ENCODE data around the gene PPP2R5A. TPM values are rescaled to one million over a fixed set of nuclear protein-coding genes. Genes with fewer than 3 reads are reported as not detected.

PPP2R5A gene
- total RNA-seq, 2 donors from 2014 or later, result 40.7 to 41.4 TPM

DNA sequence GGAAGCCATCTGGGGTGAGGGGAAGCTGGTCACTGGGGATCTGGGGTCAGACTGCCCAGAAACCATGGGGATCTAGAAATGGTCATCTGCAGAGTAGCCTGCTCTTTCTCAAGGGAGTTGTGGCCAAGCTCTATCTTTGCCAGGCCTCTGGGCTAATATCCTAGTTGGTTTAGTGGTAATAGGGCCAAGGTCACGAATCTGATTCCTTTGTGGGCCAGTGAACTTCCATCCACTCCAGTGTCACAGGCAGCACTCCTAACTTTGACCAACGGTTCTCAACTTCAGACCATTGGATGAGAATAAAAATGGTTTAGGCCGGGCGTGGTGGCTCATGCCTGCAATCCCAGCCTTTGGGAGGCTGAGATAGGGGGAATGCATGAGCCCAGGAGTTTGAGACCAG lies 28.1 kb upstream of the PPP2R5A start:
- H3K27me3 Mint-ChIP-seq (ENCODE audit: insufficient read depth), result no peaks in the 10 kb centered on the region
- no peak overlapping the region for H3K4me3 Mint-ChIP-seq
- H3K27ac Mint-ChIP-seq, result no peak overlapping the region
- Histone ChIP-seq H3K36me3 (ENCODE audit: control insufficient read depth, insufficient read depth, low read length) (no peaks in the 10 kb centered on the region), H3K4me1 (ENCODE audit: control insufficient read depth, insufficient read depth, low read length) (peaks cover 6% of the 10 kb centered on the region), H3K4me3 (ENCODE audit: low read length) (no peak overlapping the region), H3K9me3 (ENCODE audit: control insufficient read depth, low read length) (no peaks in the 10 kb centered on the region), H3K9ac (ENCODE audit: extremely low read depth, low read length, poor library complexity, severe bottlenecking) (no peak overlapping the region), H3K27ac (ENCODE audit: low read depth, low read length) (no peak overlapping the region), H3K27me3 (ENCODE audit: control insufficient read depth, insufficient read depth, low read length, poor library complexity, severe bottlenecking) (no peaks in the 10 kb centered on the region)
- no peaks in the 10 kb centered on the region for H3K9me3 Mint-ChIP-seq
- 78 to 90% methylated on average over 3 to 4 of the region's 4 CpGs for WGBS, 2 experiments (ENCODE audit: insufficient coverage in 1 of 2, insufficient read length in 1 of 2)
- no peak for DNase-seq
- H3K4me1 Mint-ChIP-seq, result peaks cover 28% of the 10 kb centered on the region
- TF ChIP-seq, protein P1, sequence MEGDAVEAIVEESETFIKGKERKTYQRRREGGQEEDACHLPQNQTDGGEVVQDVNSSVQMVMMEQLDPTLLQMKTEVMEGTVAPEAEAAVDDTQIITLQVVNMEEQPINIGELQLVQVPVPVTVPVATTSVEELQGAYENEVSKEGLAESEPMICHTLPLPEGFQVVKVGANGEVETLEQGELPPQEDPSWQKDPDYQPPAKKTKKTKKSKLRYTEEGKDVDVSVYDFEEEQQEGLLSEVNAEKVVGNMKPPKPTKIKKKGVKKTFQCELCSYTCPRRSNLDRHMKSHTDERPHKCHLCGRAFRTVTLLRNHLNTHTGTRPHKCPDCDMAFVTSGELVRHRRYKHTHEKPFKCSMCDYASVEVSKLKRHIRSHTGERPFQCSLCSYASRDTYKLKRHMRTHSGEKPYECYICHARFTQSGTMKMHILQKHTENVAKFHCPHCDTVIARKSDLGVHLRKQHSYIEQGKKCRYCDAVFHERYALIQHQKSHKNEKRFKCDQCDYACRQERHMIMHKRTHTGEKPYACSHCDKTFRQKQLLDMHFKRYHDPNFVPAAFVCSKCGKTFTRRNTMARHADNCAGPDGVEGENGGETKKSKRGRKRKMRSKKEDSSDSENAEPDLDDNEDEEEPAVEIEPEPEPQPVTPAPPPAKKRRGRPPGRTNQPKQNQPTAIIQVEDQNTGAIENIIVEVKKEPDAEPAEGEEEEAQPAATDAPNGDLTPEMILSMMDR (conservative IDR thresholded peaks at IDR 0.05), result no peak
- no peaks in the 10 kb centered on the region for H3K36me3 Mint-ChIP-seq (ENCODE audit: low read depth)

DNA sequence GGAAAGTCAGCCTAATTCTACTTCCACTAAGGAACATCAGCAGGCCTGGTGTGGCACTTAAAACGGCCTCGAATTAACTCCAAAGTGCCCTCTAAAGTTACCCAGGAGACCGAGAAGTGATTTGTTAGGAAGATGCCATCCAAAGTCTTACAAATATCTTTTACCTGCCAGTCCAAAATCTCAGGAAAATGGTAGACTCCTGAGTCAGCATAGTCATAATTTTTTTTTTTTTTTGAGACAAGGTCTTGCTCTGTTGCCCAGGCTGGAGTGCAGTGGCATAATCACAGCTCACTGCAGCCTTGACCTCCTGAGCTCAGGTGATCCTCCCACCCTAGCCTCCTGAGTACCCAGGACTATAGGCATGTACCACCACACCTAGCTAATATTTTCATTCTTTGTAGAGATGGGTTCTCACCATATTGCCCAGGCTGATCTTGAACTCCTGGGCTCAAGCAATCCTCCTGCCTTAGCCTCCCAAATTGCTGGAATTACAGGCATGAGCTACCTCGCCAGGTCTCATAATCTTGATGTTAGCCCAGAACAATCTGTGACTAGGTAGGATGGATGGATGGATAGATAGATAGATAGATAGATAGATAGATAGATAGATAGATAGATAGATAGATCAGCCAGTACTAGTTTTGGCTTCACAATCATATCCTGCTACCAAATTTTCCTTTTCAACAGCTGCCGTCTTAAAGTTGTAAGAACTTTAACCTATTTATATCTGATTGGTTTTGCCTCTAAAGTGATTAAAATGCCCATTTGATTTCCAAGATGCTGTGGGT lies 25.3 kb upstream of the PPP2R5A start:
- peaks cover 28% of the 10 kb centered on the region for H3K4me1 Mint-ChIP-seq
- WGBS, 2 experiments (ENCODE audit: insufficient coverage in 1 of 2, insufficient read length in 1 of 2), result 93 to 96% methylated on average over 2 to 5 of the region's 5 CpGs
- no peak overlapping the region for H3K27ac ChIP-seq (ENCODE audit: low read depth, low read length)
- H3K4me1 ChIP-seq (ENCODE audit: control insufficient read depth, insufficient read depth, low read length), result peaks cover 6% of the 10 kb centered on the region
- no peaks in the 10 kb centered on the region for H3K27me3 Mint-ChIP-seq (ENCODE audit: insufficient read depth)
- no peaks in the 10 kb centered on the region for H3K9me3 Mint-ChIP-seq
- no peak overlapping the region for H3K4me3 ChIP-seq (ENCODE audit: low read length)
- DNase-seq, result no peak
- no peak overlapping the region for H3K4me3 Mint-ChIP-seq
- no peaks in the 10 kb centered on the region for H3K9me3 ChIP-seq (ENCODE audit: control insufficient read depth, low read length)
- H3K36me3 Mint-ChIP-seq (ENCODE audit: low read depth), result no peaks in the 10 kb centered on the region
- TF ChIP-seq, protein P1 (conservative IDR thresholded peaks at IDR 0.05), result no peak
- H3K27ac Mint-ChIP-seq, result no peak overlapping the region
- H3K27me3 ChIP-seq (ENCODE audit: control insufficient read depth, insufficient read depth, low read length, poor library complexity, severe bottlenecking), result no peaks in the 10 kb centered on the region
- no peak overlapping the region for H3K9ac ChIP-seq (ENCODE audit: extremely low read depth, low read length, poor library complexity, severe bottlenecking)
- H3K36me3 ChIP-seq (ENCODE audit: control insufficient read depth, insufficient read depth, low read length), result no peaks in the 10 kb centered on the region

DNA sequence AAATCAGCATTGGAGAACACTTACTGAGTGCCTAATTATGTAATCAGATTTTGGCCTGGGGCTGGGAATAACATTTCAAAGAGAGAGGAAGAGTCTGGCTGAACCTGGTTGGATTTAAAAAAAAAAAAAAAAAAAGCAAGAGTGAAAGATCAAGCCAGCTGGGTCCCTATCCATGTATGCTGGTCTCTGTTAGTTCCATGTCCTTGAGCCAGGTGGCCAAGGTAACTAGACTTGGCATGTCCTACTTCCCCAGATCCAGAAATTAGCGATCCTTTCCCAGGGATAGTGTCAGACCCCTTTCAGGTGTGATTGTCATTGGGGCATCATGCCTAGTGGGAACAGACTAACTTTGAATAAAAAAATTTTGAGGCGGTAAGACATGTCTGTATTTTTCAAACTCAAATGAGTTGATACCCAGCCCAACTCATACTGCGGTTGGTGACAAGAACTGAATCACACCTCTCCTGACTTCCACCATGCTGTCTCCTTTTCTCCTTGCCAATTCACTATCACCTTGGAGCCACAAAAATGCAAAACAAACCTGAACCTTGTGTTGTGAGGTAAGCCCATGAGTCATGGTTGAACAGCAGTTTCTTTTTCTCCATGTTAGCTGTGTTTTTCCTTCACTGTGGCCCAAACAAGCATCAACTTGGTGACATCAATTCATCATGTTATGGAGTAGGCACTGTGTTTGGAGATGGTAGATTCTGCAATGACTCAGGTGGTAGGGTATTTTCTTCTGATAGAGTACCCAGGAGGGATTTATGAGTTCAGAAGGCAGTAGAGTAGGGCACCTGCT lies 24.5 kb upstream of the PPP2R5A start:
- no peak for DNase-seq
- Histone ChIP-seq H3K4me1 (ENCODE audit: control insufficient read depth, insufficient read depth, low read length) (peaks cover 6% of the 10 kb centered on the region), H3K9ac (ENCODE audit: extremely low read depth, low read length, poor library complexity, severe bottlenecking) (no peak overlapping the region), H3K9me3 (ENCODE audit: control insufficient read depth, low read length) (no peaks in the 10 kb centered on the region), H3K4me3 (ENCODE audit: low read length) (no peak overlapping the region), H3K36me3 (ENCODE audit: control insufficient read depth, insufficient read depth, low read length) (no peaks in the 10 kb centered on the region), H3K27me3 (ENCODE audit: control insufficient read depth, insufficient read depth, low read length, poor library complexity, severe bottlenecking) (no peaks in the 10 kb centered on the region), H3K27ac (ENCODE audit: low read depth, low read length) (no peak overlapping the region)
- H3K9me3 Mint-ChIP-seq, result no peaks in the 10 kb centered on the region
- H3K4me3 Mint-ChIP-seq, result no peak overlapping the region
- TF ChIP-seq, protein P1 (conservative IDR thresholded peaks at IDR 0.05), result no peak
- peaks cover 23% of the 10 kb centered on the region for H3K4me1 Mint-ChIP-seq
- H3K27me3 Mint-ChIP-seq (ENCODE audit: insufficient read depth), result no peaks in the 10 kb centered on the region
- 97 to 100% methylated on average over 3 of the region's 3 CpGs for WGBS, 2 experiments (ENCODE audit: insufficient coverage in 1 of 2, insufficient read length in 1 of 2)
- H3K36me3 Mint-ChIP-seq (ENCODE audit: low read depth), result no peaks in the 10 kb centered on the region
- H3K27ac Mint-ChIP-seq, result no peak overlapping the region

Data from endodermal cell (in vitro differentiated cells).